Mammary epithelial cell (primary cell): ENCODE data around the gene RAB11A.

Experiments used
- EZH2 ChIP-seq: IDR thresholded peaks from 2 replicates; pipeline ENCODE4 v1.6.1; 2012; ENCODE audit warnings: low read length, inconsistent platforms, borderline replicate concordance
- TF ChIP-seq, protein P1 (sequence below), 2 donors: IDR thresholded peaks in 1 of 2; conservative IDR thresholded peaks in 1 of 2; 2 replicates each; pipeline ENCODE4 v1.5.1; 2011 to 2012; ENCODE audit warnings: inconsistent platforms in 2 of 2, low read length in 2 of 2, mild to moderate bottlenecking in 2 of 2, control low read depth in 1 of 2, low read depth in 1 of 2; ENCODE audit not compliant: insufficient read depth in 1 of 2; ENCODE audit errors: extremely low read depth in 1 of 2

DNA sequence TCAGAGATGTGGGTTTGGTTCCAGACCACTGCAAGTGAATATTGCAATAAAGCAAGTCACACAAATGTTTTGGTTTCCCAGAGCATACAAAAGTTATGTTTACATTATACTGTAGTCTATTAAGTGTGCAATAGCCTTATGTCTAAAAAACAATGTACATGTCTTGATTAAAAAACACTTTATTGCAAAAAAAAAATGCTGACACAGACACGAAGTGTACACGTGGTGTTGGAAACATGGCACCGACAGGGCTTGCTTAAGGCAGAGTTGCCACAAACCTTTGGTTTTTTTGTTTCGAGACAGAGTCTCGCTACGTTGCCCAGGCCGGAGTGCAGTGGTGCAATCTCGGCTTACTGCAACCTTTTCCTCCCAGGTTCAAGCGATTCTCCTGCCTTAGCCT is 50.1 kb downstream of the RAB11A start:
- TF ChIP-seq, protein P1, sequence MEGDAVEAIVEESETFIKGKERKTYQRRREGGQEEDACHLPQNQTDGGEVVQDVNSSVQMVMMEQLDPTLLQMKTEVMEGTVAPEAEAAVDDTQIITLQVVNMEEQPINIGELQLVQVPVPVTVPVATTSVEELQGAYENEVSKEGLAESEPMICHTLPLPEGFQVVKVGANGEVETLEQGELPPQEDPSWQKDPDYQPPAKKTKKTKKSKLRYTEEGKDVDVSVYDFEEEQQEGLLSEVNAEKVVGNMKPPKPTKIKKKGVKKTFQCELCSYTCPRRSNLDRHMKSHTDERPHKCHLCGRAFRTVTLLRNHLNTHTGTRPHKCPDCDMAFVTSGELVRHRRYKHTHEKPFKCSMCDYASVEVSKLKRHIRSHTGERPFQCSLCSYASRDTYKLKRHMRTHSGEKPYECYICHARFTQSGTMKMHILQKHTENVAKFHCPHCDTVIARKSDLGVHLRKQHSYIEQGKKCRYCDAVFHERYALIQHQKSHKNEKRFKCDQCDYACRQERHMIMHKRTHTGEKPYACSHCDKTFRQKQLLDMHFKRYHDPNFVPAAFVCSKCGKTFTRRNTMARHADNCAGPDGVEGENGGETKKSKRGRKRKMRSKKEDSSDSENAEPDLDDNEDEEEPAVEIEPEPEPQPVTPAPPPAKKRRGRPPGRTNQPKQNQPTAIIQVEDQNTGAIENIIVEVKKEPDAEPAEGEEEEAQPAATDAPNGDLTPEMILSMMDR (conservative IDR thresholded peaks at IDR 0.05 in 1 of 2, IDR thresholded peaks at IDR 0.05 in 1 of 2; ENCODE audit: extremely low read depth in 1 of 2, insufficient read depth in 1 of 2, low read depth in 1 of 2, low read length in 2 of 2): no peak
- TF ChIP-seq EZH2: no peak
